ENCODE measurements around the gene PLD4.
A peak's percentile ranks its signal among the peaks of the same experiment; 100 is the strongest.

The PLD4 gene

DNA sequence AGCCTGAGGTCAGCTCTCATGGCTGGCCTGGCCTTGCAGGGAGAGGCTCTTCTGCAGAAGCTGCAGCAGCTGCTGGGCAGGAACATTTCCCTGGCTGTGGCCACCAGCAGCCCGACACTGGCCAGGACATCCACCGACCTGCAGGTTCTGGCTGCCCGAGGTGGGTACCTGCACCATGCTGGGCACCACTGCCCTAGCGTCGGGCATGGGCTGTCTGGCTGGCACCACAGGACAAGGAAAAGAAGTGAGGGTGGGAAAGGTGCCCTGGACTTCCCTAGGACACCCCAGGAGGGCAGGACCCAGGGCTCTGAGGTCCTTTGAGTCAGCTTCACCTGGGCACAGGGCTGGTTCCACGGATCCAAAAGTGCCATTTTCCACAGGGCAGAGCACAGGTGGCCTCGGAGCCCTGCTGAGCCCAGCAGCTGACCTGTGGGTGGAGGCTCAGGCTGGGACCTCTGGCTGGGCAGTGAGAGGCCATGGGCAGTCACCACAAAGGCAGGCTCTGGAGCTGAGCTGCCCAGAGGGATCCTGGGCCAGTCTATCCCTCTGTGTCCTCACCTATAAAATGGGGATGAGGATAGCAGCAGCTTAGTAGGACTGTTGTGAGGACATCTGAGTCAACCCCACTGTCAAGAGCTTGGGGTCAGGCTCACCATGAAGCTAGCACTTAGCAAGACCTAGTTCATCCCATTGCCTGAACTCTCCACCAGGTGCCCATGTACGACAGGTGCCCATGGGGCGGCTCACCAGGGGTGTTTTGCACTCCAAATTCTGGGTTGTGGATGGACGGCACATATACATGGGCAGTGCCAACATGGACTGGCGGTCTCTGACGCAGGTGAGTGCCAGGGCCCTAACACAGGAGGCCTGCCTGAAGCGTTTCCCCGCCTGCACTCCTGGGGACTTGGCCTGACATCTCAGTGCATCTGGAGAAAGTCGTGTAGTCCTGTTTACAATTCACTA lies 4.9 kb downstream of the PLD4 start:
- DNase-seq = no peak

DNA sequence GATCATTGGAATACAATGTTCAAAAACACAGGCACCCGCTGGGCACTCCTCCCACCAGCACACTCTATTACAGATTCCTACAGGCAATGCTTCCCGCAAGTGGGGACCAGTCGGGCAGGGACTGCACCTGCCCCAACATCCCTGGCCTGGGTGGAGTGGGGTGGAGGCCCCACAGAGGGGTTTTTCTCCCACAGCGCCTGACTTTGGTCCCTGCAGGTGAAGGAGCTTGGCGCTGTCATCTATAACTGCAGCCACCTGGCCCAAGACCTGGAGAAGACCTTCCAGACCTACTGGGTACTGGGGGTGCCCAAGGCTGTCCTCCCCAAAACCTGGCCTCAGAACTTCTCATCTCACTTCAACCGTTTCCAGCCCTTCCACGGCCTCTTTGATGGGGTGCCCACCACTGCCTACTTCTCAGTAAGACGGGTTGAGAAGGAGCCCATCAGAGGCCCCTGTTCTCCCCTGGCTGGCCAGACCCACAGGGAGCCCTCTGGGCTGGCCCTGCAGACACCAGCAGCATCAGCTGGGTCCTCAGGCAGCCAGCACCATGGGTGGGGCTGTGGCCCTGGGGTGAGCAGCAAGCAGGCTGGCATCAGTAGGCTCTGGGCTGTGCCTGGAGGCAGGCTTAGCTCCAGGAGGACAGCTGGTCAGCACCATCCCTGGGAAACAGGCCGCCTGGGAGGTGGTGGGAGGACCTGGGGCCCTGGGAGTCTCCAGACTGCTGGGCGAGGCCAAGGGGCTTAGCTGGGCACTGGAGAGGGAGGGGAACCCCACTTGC lies 6.0 kb downstream of the PLD4 start:
- DNase-seq = no peak

DNA sequence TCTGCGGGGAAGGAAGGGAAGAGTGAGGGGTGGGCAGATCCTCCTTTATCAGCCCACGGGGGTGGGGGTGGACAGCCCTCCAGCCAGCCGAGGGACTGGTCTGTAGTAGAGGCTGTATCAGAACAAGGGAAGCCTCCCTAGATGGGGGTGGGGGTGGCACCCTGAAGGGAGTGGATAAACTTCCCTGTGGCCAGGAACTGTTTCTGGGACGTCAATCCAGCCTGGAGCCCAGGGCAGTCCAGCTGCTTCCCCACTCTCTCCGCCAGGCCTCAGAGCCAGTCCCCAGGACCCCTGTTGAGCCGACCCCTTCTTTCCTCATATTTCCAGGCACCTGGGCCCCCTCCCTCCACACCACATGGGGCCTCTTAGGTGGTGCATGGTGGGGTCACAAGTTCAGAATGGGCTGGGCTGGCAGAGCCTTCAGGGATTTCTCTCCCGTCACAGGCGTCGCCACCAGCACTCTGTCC lies 6.7 kb downstream of the PLD4 start:
- no peak for DNase-seq

DNA sequence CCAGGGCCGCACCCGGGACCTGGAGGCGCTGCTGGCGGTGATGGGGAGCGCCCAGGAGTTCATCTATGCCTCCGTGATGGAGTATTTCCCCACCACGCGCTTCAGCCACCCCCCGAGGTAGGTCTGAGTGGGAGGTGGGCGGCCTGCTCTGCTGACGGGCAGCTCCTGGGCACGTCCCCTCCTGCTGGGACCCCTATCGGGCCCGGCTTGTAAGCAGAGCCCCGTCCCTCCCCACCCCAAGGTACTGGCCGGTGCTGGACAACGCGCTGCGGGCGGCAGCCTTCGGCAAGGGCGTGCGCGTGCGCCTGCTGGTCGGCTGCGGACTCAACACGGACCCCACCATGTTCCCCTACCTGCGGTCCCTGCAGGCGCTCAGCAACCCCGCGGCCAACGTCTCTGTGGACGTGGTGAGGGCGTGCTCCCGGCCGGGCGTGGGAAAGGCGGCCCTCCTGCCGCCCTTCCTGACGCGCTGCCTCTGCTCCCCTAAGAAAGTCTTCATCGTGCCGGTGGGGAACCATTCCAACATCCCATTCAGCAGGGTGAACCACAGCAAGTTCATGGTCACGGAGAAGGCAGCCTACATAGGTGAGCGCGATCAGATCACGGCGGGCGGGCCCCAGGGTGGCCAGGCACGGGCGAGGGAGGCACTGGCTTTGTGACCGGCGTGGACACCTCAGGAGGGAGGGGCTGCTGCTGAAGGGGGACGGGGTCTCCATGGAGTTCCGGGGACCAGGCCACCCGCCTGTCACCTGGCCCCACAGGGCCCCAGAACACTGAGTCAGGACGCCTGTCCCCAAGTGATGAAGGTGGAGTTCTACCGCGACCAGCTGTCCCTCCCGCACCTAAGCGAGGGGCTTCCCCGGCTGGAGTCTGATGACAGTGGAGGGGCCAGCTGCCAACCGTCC lies 7.3 kb downstream of the PLD4 start:
- no peak for DNase-seq

DNA sequence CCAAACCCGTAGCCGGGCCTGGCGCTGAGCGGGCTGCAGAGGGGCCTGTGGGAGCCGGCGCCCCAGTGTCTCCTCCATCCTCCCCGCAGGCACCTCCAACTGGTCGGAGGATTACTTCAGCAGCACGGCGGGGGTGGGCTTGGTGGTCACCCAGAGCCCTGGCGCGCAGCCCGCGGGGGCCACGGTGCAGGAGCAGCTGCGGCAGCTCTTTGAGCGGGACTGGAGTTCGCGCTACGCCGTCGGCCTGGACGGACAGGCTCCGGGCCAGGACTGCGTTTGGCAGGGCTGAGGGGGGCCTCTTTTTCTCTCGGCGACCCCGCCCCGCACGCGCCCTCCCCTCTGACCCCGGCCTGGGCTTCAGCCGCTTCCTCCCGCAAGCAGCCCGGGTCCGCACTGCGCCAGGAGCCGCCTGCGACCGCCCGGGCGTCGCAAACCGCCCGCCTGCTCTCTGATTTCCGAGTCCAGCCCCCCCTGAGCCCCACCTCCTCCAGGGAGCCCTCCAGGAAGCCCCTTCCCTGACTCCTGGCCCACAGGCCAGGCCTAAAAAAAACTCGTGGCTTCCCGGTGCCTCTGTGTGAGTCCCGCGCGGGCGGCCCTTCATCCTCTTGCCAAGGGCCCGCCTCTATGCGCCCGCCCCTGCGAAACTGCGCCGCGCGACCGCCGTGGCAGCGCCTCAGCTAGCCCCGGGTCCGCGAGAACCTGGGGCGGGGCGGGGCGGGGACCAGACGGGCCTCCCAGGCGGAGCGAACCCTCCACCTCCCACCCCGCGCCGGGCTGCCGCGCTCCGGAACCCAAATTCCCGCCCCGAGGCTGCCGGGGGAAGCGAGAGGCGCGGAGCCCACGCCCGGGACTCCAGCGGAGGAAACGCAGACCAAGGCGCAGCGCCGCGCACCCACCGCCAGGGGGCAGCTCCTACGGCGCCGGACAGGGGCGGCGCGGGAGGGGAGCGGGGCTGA lies 8.3 kb downstream of the PLD4 start:
- peak; percentile 62 to 70 for DNase-seq

DNA sequence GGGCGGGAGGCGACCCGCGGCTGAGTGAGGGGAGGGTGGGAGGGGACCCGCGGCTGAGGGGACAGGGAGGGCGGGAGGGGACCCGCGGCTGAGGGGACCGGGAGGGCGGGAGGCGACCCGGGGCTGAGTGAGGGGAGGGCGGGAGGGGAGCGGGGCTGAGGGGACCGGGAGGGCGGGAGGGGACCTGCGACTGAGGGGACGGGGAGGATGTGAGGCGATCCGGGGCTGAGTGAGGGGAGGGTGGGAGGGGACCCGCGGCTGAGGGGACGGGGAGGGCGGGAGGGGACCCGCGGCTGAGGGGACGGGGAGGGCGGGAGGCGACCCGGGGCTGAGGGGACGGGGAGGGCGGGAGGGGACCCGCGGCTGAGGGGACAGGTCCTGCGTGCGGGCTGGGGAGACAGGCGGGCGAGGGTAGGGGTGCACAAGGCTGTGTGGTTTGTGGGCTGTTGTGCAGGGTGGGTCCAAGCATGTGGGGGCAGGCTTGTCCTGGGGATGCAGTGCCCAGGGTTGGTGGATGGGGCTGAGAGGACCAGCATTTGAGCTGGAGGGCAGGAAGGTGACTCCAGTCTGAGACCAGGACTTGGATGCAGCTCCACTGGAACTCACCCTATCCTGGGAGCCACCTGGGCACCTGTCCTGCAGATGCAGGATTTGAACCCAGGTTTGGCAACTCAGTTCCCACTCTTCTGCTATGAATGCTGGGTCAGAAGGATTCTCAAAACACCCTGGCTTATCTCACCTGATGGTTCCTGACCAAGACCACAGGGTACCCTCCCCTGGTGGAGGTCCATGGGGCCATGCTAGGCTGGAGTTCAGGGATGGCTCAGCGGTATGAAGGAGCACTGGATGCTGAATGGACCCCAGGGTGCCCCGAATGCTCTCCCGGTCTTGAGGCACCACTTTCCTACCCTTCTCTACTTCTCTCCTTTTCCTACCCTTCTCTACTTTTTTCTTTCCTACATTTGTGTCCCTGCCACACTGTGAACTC lies 9.4 kb downstream of the PLD4 start:
- DNase-seq = no peak

DNA sequence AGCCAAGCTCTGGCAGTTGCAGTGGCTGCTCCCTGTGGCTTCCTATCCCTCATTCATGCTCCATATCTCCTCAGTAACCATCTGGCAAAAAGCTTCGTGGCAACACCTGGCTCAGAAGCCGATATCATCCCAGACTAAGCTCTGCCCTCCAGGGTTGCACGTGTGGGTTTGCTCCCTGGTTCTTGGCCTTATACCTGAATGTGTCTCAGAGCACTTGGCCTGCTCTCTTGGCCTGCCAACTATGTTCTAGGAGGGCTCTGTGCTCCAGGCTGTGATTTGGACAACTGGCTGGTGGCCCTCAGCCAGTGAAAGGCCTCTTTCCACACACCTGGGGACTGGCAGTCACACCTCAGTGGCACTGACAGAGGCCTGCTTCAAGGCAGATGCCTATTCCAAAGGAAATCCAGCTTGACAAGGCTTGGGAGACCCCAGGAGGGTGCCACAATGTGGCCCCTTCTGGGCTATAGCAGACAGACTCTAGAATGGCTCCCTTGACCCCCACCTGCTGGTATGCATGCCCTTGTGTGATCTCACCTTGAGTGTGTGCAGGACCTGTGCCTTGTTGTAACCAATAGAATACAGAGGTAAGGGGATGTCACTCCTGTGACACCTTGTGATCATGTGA lies 10.5 kb downstream of the PLD4 start:
- no peak for DNase-seq

DNA sequence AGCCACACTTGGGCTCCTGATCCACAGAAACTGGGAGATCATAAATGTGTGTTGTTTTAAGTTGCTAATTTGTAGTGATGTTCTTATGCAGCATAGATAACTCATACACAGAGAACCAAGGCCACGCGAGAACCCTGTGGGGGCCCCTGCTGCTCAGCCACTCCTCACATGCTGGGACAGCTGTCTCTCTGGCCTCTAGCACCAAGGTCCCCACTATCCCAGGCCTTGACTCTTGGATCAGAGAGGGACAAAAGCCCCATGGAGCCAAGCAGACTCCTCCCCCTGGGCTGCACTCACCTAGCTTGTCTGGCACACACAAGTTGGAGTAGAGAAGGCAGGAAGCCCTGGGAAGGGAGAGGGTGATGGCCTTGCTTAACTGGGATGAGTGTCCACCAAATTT lies 11.3 kb downstream of the PLD4 start:
- no peak for DNase-seq

DNA sequence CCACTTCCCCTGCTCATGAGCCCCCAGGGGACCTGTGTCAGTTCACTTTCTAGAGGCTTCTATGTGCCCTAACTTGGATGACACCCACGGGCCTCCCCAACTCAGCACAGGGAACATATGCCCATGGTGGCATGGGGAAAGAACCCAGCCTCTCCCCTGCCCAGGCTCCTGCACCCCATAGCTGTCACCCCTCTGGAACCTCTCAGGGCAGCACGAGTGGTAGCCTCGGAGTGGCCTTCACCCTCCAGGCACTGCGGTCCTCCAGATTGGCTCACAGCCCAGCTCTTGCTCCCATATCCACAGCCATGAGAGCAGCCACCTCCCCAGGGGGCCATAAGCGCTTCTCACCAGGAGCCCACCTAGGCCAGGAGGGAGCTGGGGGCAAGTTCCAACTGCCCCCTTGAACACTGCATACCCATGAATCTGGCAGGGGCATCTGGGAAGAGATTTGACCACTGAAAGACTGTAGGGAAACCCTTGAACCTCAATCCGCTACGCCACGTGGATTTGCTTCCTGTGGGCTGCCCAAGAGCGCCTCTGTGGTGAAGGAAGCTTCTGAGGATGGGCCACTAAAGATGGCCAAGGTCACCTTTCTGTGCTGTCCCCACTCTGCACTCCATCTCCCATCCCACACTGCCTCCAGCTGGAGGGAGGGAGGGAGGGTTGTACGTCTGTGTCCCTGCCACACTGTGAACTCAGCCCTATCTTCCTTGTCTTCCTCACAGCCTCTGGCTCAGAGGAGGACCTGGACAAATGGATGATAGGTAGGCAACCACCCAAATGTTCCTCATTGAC lies 11.9 kb downstream of the PLD4 start:
- DNase-seq = no peak

DNA sequence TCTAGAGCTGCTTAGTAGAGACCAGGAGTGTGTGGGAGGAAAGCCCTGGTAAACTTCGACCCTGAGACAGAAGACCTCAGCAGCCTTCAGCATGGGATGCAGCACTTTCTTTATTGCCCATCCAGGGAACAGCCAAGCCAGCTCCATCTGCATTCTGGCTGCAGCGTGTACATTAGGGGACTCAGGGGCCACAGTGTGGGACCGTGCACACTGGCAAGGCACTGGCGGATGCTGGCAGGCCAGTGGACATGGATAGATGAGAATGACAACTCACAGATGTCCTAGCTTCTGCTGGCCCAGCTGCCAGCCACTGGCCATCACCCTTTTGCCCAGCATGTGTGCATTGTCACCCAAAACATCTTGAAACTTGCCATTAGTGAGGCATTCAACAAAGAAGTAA lies 12.5 kb downstream of the PLD4 start:
- DNase-seq = no peak

DNA sequence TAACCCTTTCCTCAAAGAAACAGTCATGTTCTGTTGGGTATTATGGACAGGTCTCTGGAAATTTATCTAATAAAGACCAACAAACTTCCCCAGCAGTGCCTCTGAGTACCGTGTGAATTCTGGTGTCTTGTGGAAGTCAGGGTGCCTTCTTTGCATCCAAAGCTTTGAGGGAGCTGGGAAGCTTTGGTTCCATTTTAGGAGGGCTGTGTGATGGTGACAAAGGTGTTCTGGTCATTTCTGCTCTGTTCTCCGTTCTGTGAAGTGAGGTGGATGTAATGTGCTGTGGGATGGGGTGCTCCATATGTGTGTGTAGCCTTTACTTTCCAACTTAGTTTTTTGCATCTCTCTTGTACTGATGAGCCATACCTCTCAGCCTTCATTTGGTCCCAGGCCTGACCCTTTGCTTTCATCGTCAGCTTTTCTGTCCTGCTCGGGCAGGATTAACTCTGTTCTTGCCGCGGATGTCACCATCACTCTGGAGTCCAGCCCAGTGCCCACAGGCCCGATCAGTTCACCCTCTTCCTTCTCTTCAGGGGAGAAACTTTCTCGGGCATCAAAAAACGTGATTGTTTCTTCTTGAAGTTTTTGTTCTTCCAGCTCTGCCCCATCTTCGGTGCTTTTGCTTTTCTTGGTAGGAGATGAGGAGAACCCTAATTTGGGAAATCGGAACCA lies 13.2 kb downstream of the PLD4 start:
- DNase-seq = no peak

DNA sequence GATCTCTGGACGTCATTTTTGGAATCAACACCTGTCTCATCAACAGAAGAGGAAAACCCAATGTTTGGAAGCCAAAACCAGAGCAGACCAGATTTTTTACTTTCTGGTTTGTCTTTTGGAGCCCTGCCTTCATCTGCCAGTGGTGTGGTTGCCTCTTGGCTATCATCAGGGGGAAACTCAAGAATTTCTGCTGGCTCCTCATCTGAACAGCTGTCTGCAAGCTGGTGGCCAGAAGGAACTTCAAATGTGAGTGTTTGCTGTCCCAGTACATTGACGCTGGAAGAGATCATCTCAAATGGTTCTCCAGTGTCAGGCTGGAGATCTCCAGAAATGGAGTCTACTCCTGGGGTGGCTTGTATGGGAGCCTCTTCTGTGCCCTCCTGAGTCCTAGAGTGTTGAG lies 13.8 kb downstream of the PLD4 start:
- DNase-seq = no peak

DNA sequence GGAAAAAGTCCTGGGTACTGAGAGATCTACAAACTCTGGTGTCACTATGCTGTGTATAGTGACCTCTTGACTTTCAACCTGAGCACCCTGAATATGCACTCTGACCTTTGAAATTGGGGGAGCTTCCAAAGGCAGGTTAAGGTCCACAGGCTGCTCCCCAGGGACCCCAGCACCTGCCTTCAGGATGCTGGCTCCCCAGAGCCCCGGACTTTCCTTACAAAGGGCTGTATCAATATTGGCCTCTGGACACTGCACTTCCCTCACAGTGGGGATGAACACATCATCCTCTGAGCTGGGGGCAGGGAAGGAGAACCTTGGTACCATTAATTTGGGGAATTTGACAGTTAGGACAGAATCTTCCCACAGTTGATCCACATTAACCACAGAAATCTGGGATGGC lies 14.3 kb downstream of the PLD4 start:
- DNase-seq = no peak

DNA sequence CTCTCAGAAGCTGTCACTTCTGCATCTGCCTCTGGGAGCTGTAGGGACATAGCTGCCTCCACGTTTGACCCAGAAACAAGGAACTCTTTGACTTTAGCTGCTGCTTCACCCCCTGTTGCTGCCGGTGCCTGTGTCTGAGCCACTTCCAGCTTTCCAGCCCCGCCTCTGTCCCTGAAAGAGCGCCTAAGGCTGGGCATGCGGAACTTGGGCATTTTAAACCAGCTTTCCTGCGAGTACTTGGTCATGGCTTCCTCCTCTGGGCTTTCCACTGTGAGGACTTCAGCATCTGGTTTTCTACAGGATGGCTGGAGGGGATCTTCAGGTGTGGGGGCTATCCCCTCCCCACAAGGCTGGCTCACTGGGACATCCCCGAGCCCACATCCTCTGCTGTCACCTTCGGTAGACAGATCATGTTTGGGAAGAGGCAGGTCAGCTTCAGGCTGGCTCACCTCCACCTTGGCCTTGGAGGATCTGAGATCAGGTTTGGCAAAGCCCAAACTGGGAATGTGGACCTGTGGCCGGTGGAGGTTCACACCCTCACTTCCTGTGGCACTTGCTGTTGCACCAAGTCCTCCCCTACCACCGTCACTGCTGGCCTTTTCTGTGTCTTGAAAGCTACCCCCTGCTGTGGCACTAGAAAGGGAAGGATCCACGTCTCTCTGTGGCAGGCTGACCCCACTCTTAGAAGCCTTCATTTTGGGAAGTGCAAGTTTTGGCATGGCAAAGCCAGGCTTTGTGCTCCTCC lies 15.2 kb downstream of the PLD4 start:
- DNase-seq = no peak

DNA sequence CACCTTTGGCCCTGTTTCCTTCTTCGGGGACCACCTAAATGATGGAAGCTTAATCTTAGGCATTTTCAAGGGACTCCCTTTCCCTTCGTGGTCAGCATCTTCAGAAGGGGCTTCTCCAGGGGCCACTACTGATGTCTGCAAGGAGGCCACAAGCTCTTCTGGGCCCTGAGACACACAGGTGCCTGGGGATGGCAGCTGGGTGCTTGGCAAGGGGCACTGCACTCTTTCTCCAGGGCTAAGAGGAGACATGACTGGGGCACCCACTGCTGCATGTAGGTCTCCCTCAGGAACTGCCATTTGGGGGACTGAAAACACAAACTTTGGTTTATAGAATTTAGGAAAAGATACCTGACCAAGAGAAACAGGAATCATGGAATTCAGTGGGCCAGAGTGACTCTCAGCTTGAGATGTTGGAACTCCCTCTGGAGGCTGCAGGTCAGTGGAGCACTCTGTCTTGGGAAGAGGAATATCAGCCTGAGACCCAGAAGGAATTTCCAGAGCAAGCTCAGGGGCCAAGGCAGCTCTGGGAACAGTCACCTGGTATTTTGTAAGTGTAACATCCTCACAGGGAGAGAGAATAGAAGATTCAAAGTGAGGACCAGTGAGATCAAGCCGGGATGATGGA lies 16.0 kb downstream of the PLD4 start:
- no peak for DNase-seq

DNA sequence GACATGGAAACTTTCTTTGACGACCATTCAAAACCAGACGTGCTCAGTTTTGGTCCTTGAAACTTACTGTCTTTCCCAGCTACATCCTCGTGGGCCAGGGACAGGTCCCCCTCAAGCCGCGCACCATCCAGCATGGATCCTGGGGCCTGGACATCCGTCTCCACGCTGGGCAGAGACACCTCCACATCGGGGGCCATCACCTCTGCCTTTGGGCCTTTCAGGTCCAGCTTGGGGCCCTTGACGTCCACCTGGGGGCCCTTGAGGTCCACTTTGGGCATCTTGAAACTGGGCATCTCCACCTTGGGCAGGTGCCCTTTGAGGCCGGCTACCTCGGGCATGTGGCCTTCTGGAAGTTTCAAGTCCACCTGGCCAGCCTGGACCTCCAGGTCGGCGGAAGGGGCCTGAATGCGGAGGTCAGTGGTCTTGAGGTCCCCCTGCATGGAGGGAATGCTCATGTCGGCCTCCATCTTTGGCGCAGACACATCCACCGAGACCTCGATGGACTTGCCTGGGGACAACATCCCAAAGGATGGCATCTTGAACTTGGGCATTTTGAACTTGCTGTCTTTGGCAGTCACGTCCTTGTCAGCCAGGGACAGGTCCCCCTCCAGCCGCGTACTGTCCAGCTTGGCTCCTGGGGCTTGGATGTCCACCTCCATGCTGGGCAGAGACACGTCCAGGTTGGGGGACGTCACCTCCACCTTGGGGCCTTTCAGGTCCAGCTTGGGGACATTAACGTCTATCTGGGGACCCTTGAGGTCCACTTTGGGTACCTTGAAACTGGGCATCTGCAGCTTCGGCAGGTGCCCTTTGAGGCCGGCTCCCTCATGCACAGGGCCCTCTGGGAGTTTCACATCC lies 17.1 kb downstream of the PLD4 start:
- DNase-seq = no peak

Measured in SW 1271 (cell line).